Measurements from ENCODE around the gene SYT8.
A peak's percentile ranks its signal among the peaks of the same experiment; 100 is the strongest.

SYT8 gene

DNA sequence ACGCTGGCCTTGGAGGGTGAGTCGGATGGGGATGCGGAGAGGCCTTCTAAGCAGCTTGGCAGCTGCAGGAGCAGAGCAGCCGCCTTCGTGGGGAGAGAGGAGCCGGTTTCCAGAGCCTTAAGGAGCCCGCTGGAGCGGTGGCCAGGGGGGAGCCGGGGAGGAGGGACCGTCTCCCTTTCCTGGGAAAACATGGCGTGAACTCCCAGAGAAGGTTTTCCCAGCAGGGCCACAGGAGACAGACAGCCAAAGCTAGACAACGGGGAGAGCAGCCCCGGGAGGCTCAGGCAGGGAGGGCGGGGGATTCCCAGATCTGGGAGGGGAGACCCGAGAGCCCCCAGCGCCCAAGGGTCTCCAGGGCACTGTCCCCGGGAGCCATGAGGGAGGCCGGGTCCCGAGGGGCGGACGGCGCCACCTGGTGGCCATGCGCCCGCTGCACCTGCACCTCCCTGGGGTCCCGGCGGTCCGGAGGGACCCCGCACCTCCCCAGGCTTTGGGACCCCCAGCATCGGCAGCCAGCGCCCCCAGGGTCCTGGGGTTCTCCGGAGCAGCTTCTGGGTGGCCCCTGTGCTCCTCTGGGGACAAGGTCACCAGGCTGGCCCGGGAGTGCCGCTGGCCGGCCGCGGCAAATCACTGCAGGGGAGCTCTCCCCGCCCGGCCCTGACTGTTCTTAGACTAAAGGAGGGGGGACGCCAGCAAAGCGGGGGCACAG is 2.4 kb upstream of the SYT8 start (continued):
- TF ChIP-seq ZNF514 (tag by site-specific recombination; IDR thresholded peaks at IDR 0.05) (no peak), ZNF423 (tag by site-specific recombination; IDR thresholded peaks at IDR 0.05) (peak; percentile 95), ZNF791 (tag by site-specific recombination; IDR thresholded peaks at IDR 0.05) (no peak), ZNF19 (tag by site-specific recombination; IDR thresholded peaks at IDR 0.05; ENCODE audit: low read depth) (no peak), GLIS1 (tag by site-specific recombination; IDR thresholded peaks at IDR 0.05) (peak; percentile 91), REPIN1 (tag by site-specific recombination; IDR thresholded peaks at IDR 0.05; ENCODE audit: low read depth) (no peak), ZIC2 (tag by site-specific recombination; IDR thresholded peaks at IDR 0.05) (peak; percentile 36; the same call in 1 of the 2 replicates), ZNF837 (tag by site-specific recombination; IDR thresholded peaks at IDR 0.05) (no peak), ZNF155 (tag by site-specific recombination; IDR thresholded peaks at IDR 0.05) (no peak), GLIS2 (tag by site-specific recombination; IDR thresholded peaks at IDR 0.05) (peak; percentile 95), ZNF747 (tag by site-specific recombination; IDR thresholded peaks at IDR 0.05) (no peak), ZNF146 (tag by site-specific recombination; IDR thresholded peaks at IDR 0.05) (no peak), ZNF76 (tag by site-specific recombination; IDR thresholded peaks at IDR 0.05; ENCODE audit: borderline replicate concordance, low read depth) (no peak), ZNF624 (tag by site-specific recombination; IDR thresholded peaks at IDR 0.05) (no peak), ZNF138 (tag by site-specific recombination; IDR thresholded peaks at IDR 0.05; ENCODE audit: borderline replicate concordance) (no peak), ZNF677 (tag by site-specific recombination; IDR thresholded peaks at IDR 0.05) (no peak), ZNF830 (tag by site-specific recombination; IDR thresholded peaks at IDR 0.05; ENCODE audit: low read depth) (no peak), ZNF223 (tag by site-specific recombination; IDR thresholded peaks at IDR 0.05) (no peak), ZNF266 (tag by site-specific recombination; IDR thresholded peaks at IDR 0.05; ENCODE audit: low read depth) (no peak), ZNF560 (tag by site-specific recombination; IDR thresholded peaks at IDR 0.05; ENCODE audit: borderline replicate concordance) (no peak), KLF9 (tag by site-specific recombination; IDR thresholded peaks at IDR 0.05; ENCODE audit: low read depth) (no peak), ZBTB48 (tag by site-specific recombination; IDR thresholded peaks at IDR 0.05) (peak; percentile 87), SP3 (tag by site-specific recombination; IDR thresholded peaks at IDR 0.05) (0 out of 2 replicates have a peak, but pooled peaks have one; percentile 17), ZNF341 (tag by site-specific recombination; IDR thresholded peaks at IDR 0.05; ENCODE audit: low read depth) (peak; percentile 54), ZNF654 (tag by site-specific recombination; IDR thresholded peaks at IDR 0.05; ENCODE audit: low read depth) (peak; percentile 43), HOXD13 (CRISPR knock-in tag; IDR thresholded peaks at IDR 0.05; ENCODE audit: borderline replicate concordance) (no peak), SCRT2 (tag by site-specific recombination; IDR thresholded peaks at IDR 0.05) (no peak), ZBTB8A (tag by site-specific recombination; IDR thresholded peaks at IDR 0.05) (no peak), ZFHX2 (tag by site-specific recombination; conservative IDR thresholded peaks at IDR 0.05) (no peak), ZNF555 (tag by site-specific recombination; conservative IDR thresholded peaks at IDR 0.05) (no peak)
- TF ChIP-seq, protein P1, sequence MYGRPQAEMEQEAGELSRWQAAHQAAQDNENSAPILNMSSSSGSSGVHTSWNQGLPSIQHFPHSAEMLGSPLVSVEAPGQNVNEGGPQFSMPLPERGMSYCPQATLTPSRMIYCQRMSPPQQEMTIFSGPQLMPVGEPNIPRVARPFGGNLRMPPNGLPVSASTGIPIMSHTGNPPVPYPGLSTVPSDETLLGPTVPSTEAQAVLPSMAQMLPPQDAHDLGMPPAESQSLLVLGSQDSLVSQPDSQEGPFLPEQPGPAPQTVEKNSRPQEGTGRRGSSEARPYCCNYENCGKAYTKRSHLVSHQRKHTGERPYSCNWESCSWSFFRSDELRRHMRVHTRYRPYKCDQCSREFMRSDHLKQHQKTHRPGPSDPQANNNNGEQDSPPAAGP (tag by site-specific recombination; IDR thresholded peaks at IDR 0.05) = 0 out of 2 replicates have a peak, but pooled peaks have one; percentile 51
- TF ChIP-seq, protein P2, sequence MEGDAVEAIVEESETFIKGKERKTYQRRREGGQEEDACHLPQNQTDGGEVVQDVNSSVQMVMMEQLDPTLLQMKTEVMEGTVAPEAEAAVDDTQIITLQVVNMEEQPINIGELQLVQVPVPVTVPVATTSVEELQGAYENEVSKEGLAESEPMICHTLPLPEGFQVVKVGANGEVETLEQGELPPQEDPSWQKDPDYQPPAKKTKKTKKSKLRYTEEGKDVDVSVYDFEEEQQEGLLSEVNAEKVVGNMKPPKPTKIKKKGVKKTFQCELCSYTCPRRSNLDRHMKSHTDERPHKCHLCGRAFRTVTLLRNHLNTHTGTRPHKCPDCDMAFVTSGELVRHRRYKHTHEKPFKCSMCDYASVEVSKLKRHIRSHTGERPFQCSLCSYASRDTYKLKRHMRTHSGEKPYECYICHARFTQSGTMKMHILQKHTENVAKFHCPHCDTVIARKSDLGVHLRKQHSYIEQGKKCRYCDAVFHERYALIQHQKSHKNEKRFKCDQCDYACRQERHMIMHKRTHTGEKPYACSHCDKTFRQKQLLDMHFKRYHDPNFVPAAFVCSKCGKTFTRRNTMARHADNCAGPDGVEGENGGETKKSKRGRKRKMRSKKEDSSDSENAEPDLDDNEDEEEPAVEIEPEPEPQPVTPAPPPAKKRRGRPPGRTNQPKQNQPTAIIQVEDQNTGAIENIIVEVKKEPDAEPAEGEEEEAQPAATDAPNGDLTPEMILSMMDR (tag by site-specific recombination; IDR thresholded peaks at IDR 0.05) = peak; percentile 85
- TF ChIP-seq, protein P3, sequence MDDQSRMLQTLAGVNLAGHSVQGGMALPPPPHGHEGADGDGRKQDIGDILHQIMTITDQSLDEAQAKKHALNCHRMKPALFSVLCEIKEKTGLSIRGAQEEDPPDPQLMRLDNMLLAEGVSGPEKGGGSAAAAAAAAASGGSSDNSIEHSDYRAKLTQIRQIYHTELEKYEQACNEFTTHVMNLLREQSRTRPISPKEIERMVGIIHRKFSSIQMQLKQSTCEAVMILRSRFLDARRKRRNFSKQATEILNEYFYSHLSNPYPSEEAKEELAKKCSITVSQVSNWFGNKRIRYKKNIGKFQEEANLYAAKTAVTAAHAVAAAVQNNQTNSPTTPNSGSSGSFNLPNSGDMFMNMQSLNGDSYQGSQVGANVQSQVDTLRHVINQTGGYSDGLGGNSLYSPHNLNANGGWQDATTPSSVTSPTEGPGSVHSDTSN (CRISPR knock-in tag; IDR thresholded peaks at IDR 0.05) = no peak
- TF ChIP-seq, protein P4, sequence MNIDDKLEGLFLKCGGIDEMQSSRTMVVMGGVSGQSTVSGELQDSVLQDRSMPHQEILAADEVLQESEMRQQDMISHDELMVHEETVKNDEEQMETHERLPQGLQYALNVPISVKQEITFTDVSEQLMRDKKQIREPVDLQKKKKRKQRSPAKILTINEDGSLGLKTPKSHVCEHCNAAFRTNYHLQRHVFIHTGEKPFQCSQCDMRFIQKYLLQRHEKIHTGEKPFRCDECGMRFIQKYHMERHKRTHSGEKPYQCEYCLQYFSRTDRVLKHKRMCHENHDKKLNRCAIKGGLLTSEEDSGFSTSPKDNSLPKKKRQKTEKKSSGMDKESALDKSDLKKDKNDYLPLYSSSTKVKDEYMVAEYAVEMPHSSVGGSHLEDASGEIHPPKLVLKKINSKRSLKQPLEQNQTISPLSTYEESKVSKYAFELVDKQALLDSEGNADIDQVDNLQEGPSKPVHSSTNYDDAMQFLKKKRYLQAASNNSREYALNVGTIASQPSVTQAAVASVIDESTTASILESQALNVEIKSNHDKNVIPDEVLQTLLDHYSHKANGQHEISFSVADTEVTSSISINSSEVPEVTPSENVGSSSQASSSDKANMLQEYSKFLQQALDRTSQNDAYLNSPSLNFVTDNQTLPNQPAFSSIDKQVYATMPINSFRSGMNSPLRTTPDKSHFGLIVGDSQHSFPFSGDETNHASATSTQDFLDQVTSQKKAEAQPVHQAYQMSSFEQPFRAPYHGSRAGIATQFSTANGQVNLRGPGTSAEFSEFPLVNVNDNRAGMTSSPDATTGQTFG (tag by site-specific recombination; IDR thresholded peaks at IDR 0.05; ENCODE audit: borderline replicate concordance) = no peak
- TF ChIP-seq, protein P5, sequence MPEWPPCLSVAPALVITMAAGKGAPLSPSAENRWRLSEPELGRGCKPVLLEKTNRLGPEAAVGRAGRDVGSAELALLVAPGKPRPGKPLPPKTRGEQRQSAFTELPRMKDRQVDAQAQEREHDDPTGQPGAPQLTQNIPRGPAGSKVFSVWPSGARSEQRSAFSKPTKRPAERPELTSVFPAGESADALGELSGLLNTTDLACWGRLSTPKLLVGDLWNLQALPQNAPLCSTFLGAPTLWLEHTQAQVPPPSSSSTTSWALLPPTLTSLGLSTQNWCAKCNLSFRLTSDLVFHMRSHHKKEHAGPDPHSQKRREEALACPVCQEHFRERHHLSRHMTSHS (tag by site-specific recombination; IDR thresholded peaks at IDR 0.05) = no peak

All from HEK293 (cell line).